ENCODE data around the gene KCNQ1OT1. TPM values are rescaled to one million over a fixed set of nuclear protein-coding genes. Genes with fewer than 3 reads are reported as not detected.

Gene KCNQ1OT1
- total and polyA plus RNA-seq, 7 donors, result 0.01 to 0.56 (median 0.30) TPM

GRCh38 chr11:2743427-2744110 lies 43.8 kb upstream of the KCNQ1OT1 start:
- H3K27ac ChIP-seq, result no peak overlapping the region
- no peaks in the 10 kb centered on the region for H3K9me3 ChIP-seq
- intact Hi-C loops (cut with DNase I), result no loop called here
- no peak for ATAC-seq
- H3K36me3 ChIP-seq (ENCODE audit: insufficient read depth in 1 of 2, low read depth in 1 of 2), result no peaks in the 10 kb centered on the region
- DNase-seq, result peak in 1 of 2 donors; percentile 20
- no peak for TF ChIP-seq CTCF (IDR thresholded peaks at IDR 0.05)
- WGBS, 3 donors, result 89 to 91% (median 90%) methylated on average over 20 to 21 of the region's 21 CpGs
- no peak overlapping the region for H3K4me3 ChIP-seq
- H3K4me1 ChIP-seq, result no peaks in the 10 kb centered on the region
- no peaks in the 10 kb centered on the region for H3K27me3 ChIP-seq (ENCODE audit: insufficient read depth in 3 of 3, low read length in 2 of 3)

DNA sequence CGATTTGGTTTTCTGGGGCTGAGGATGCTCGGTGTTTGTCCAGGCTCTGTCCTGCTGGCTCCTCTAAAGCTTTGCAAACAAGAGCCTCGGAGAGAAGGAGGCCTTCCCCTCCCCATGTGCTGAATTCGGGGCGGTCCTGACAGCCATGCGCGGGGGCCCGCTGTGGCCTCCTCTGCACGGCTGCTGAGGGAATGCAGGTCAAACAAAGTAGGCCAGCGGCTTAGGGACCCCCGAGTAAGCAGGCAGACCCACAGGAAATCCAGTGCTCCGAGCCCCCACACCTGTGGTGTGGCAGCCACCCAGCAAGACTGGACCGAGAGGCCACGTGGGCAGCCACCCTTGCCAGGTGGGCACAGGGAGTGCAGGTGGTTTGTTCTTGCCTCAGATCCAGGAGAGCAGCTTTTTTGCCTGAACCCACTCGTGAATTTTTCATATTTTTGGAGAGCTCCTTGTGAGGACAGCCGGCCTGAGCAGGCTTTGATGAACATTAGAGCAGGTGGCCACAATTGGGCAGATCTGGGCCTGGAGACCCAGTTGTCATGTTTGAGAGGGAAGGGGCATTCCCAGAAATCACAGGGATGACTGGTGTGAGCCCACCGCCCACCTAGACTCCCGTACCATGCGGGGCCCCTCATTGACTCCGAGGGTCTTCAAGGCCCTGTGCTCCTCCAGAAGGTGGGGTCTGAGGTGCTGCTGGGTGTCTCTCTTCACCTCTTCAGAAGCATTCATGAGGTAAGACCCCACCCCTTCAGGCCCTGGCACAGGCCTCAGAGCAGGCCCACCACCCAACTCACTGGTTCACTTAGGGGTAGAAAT lies 43.0 kb upstream of the KCNQ1OT1 start:
- DNase-seq (peak in 1 of 2 donors; percentile 42), ATAC-seq (no peak)
- no peak overlapping the region for H3K4me3 ChIP-seq
- H3K27me3 ChIP-seq (ENCODE audit: insufficient read depth in 3 of 3, low read length in 2 of 3), result no peaks in the 10 kb centered on the region
- intact Hi-C loops (cut with DNase I), result no loop called here
- H3K4me1 ChIP-seq, result no peaks in the 10 kb centered on the region
- H3K36me3 ChIP-seq (ENCODE audit: insufficient read depth in 1 of 2, low read depth in 1 of 2), result no peaks in the 10 kb centered on the region
- H3K27ac ChIP-seq, result no peak overlapping the region
- TF ChIP-seq CTCF (IDR thresholded peaks at IDR 0.05), result no peak
- no peaks in the 10 kb centered on the region for H3K9me3 ChIP-seq
- 91 to 94% (median 92%) methylated on average over 20 of the region's 20 CpGs for WGBS, 3 donors

DNA sequence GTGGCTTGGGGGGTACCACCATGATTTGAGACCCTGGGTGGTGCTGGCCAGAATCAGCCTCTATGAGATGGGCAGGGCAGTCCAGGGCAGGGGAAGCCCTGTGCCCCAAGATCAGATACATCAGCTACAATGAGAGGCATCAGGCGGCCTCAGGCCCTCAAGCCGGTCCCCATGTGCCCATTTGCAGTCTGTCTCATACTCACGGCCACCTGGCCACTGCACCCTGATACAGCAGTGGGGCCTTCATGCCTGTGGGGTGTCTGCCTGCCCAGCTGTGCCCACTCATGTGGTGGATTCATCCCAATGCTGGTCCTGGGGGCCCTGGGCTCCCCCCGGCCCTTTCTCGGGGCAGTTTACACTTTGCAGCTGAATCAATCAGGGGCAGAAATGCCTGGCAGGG lies 42.4 kb upstream of the KCNQ1OT1 start:
- Histone ChIP-seq H3K4me3 (no peak overlapping the region), H3K9me3 (no peaks in the 10 kb centered on the region), H3K4me1 (no peaks in the 10 kb centered on the region), H3K36me3 (ENCODE audit: insufficient read depth in 1 of 2, low read depth in 1 of 2) (no peaks in the 10 kb centered on the region), H3K27ac (no peak overlapping the region), H3K27me3 (ENCODE audit: insufficient read depth in 3 of 3, low read length in 2 of 3) (no peaks in the 10 kb centered on the region)
- peak in 1 of 4 donors; percentile 8 for ATAC-seq
- no peak for TF ChIP-seq CTCF (IDR thresholded peaks at IDR 0.05)
- intact Hi-C loops (cut with DNase I), result no loop called here
- peak in 1 of 2 donors; percentile 44 for DNase-seq
- 93 to 97% (median 95%) methylated on average over 5 of the region's 5 CpGs for WGBS, 3 donors

- 68 to 84% (median 70%) methylated on average over 18 of the region's 18 CpGs for WGBS, 3 donors
- Histone ChIP-seq H3K4me1 (no peaks in the 10 kb centered on the region), H3K27ac (no peak overlapping the region), H3K27me3 (ENCODE audit: insufficient read depth in 3 of 3, low read length in 2 of 3) (no peaks in the 10 kb centered on the region), H3K4me3 (no peak overlapping the region), H3K36me3 (ENCODE audit: insufficient read depth in 1 of 2, low read depth in 1 of 2) (no peaks in the 10 kb centered on the region), H3K9me3 (no peaks in the 10 kb centered on the region)
- DNase-seq, result peak; percentile 11 to 55
- intact Hi-C loops (cut with DNase I), result no loop called here
- TF ChIP-seq CTCF (IDR thresholded peaks at IDR 0.05), result no peak
- peak; percentile 17 to 69 (median 48) for ATAC-seq
These were observed 41.8 kb upstream of the KCNQ1OT1 start for GRCh38 chr11:2741377-2742131.

Data from psoas muscle (tissue), 8 donors.